Measurements from ENCODE around the gene TAF6.

Gene TAF6

DNA sequence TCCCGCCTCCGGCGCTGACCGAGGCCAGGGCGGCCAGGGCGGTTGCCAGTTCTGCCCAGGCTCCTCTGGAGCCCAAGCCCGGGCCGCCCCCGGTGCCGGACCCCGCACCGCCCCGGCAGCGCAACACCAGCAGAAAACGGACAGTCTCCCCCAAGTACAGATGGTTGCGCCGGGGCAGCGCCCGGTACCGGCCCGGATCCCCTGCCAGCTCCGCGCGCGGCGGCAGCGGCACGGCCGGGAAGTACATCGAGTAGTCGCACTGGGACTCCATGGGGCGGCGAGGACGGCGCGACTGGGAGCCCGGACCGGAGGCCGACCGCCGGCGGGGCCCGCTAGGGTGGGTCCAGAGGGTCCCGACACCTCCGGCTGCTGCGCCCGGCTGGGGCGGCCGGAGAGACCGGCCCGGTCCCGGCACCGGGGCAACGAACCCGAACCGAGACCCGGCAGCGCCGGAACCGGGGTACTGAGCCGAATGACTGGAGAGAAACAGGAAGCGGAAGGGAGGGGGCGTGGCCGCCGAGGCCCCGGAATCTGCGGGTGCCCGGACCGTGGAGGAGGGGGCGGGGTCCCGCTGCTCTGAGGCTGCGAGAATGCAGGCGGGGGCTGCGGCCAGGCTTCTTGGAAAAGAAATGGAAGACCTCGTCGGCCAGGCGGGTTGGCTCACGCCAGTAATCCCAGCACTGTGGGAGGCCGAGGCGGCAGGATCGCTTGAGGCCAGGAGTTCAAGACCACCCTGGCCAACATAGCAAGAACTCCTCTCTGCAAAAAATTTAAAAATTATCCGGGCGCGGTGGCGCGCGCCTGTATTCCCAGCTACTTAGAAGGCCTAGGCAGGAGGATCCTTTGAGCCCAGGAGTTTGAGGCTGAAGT is 39.3 kb upstream of the TAF6 start, which contains the start of gene TRAPPC14:
TSS of gene TRAPPC14 (minus strand) at position 495 of the 870 bp plus-strand sequence. CDS start at position 271, 224 bp downstream.
- peaks cover 26% of the 10 kb centered on the region for H3K4me1 ChIP-seq (ENCODE audit: control insufficient read depth, insufficient read depth, low read length, poor library complexity, severe bottlenecking)
- H3K36me3 ChIP-seq (ENCODE audit: control insufficient read depth, insufficient read depth, low read length), result peaks cover 29% of the 10 kb centered on the region
- H3K27me3 ChIP-seq (replicated peaks; ENCODE audit: control insufficient read depth, insufficient read depth, low read length, poor library complexity, severe bottlenecking), result no peaks in the 10 kb centered on the region
- H3K9me3 ChIP-seq (ENCODE audit: control insufficient read depth, low read length), result no peaks in the 10 kb centered on the region
- H3K27ac ChIP-seq (ENCODE audit: insufficient read depth, low read length, poor library complexity, severe bottlenecking), result peak within 1 kb of the TSS; percentile 89
- peak; percentile 72 to 87 (median 81) for DNase-seq
- peak within 1 kb of the TSS; percentile 96 for H3K4me3 ChIP-seq (ENCODE audit: insufficient read depth, low read depth, low read length, poor library complexity, severe bottlenecking)

DNA sequence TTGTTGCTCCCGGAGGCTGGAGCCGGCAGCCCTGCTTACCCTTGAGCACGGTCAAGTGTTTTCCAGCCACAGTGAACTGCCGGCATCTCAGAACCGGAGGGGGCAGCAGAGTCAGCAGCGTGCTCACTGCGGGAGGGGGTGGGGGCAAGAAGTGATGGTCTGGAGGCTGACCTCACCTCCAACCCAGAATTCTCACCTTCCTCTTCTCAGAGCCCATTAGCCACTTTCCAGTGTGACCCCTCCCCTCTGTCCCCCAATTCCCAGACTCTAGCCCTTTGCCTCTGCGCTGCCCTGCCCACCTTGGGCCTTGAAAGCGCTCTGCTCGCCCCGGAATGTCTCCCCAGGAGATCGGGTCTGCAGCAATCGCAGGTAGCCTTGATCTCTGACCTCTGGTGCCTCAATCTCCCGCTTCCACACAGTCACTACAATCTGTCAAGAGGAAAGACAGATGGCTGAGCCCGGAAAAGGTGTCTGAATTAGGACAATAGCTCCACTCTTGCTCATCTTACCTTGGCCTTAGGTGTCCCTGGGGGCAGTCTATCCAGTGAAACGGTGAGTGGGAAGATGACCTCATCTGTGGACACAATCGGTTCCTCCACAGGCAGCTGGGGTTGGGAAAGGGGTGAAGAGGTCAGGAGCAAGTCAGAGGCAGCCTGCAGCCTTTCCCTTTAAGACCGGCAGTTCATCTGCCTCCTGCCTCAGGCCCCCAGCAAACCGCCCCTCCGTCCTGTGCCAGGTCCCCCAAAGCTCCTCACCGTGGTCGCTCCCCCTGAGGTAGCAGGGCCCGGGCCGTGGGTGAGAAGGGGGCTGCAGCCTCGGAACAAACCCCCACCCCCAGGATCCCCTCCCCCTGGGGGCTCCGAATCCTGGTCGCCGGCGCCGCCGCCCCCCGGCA is 38.4 kb upstream of the TAF6 start:
- Histone ChIP-seq H3K27ac (ENCODE audit: insufficient read depth, low read length, poor library complexity, severe bottlenecking) (peak overlapping the region; percentile 89), H3K9me3 (ENCODE audit: control insufficient read depth, low read length) (no peaks in the 10 kb centered on the region), H3K4me1 (ENCODE audit: control insufficient read depth, insufficient read depth, low read length, poor library complexity, severe bottlenecking) (peaks cover 18% of the 10 kb centered on the region), H3K27me3 (replicated peaks; ENCODE audit: control insufficient read depth, insufficient read depth, low read length, poor library complexity, severe bottlenecking) (no peaks in the 10 kb centered on the region), H3K36me3 (ENCODE audit: control insufficient read depth, insufficient read depth, low read length) (peaks cover 34% of the 10 kb centered on the region), H3K4me3 (ENCODE audit: insufficient read depth, low read depth, low read length, poor library complexity, severe bottlenecking) (peak overlapping the region; percentile 96)
- no peak for DNase-seq

GRCh38 chr7:100157069-100157333 is 37.8 kb upstream of the TAF6 start:
- Histone ChIP-seq H3K9me3 (ENCODE audit: control insufficient read depth, low read length) (no peaks in the 10 kb centered on the region), H3K27me3 (replicated peaks; ENCODE audit: control insufficient read depth, insufficient read depth, low read length, poor library complexity, severe bottlenecking) (no peaks in the 10 kb centered on the region), H3K36me3 (ENCODE audit: control insufficient read depth, insufficient read depth, low read length) (peaks cover 34% of the 10 kb centered on the region), H3K4me3 (ENCODE audit: insufficient read depth, low read depth, low read length, poor library complexity, severe bottlenecking) (no peak overlapping the region), H3K4me1 (ENCODE audit: control insufficient read depth, insufficient read depth, low read length, poor library complexity, severe bottlenecking) (peaks cover 21% of the 10 kb centered on the region), H3K27ac (ENCODE audit: insufficient read depth, low read length, poor library complexity, severe bottlenecking) (peak overlapping the region; percentile 89)
- DNase-seq, result no peak

GRCh38 chr7:100156331-100157068 is 37.3 kb upstream of the TAF6 start:
- peak in 1 of 3 donors; percentile 12 for DNase-seq
- peaks cover 37% of the 10 kb centered on the region for H3K36me3 ChIP-seq (ENCODE audit: control insufficient read depth, insufficient read depth, low read length)
- no peaks in the 10 kb centered on the region for H3K27me3 ChIP-seq (replicated peaks; ENCODE audit: control insufficient read depth, insufficient read depth, low read length, poor library complexity, severe bottlenecking)
- peaks cover 21% of the 10 kb centered on the region for H3K4me1 ChIP-seq (ENCODE audit: control insufficient read depth, insufficient read depth, low read length, poor library complexity, severe bottlenecking)
- peak overlapping the region; percentile 89 for H3K27ac ChIP-seq (ENCODE audit: insufficient read depth, low read length, poor library complexity, severe bottlenecking)
- no peak overlapping the region for H3K4me3 ChIP-seq (ENCODE audit: insufficient read depth, low read depth, low read length, poor library complexity, severe bottlenecking)
- H3K9me3 ChIP-seq (ENCODE audit: control insufficient read depth, low read length), result no peaks in the 10 kb centered on the region

- Histone ChIP-seq H3K27ac (ENCODE audit: insufficient read depth, low read length, poor library complexity, severe bottlenecking) (peak overlapping the region; percentile 89), H3K9me3 (ENCODE audit: control insufficient read depth, low read length) (no peaks in the 10 kb centered on the region), H3K4me1 (ENCODE audit: control insufficient read depth, insufficient read depth, low read length, poor library complexity, severe bottlenecking) (peaks cover 21% of the 10 kb centered on the region), H3K36me3 (ENCODE audit: control insufficient read depth, insufficient read depth, low read length) (peaks cover 37% of the 10 kb centered on the region), H3K4me3 (ENCODE audit: insufficient read depth, low read depth, low read length, poor library complexity, severe bottlenecking) (no peak overlapping the region), H3K27me3 (replicated peaks; ENCODE audit: control insufficient read depth, insufficient read depth, low read length, poor library complexity, severe bottlenecking) (no peaks in the 10 kb centered on the region)
- no peak for DNase-seq
These were observed 36.6 kb upstream of the TAF6 start for GRCh38 chr7:100155553-100156317.

DNA sequence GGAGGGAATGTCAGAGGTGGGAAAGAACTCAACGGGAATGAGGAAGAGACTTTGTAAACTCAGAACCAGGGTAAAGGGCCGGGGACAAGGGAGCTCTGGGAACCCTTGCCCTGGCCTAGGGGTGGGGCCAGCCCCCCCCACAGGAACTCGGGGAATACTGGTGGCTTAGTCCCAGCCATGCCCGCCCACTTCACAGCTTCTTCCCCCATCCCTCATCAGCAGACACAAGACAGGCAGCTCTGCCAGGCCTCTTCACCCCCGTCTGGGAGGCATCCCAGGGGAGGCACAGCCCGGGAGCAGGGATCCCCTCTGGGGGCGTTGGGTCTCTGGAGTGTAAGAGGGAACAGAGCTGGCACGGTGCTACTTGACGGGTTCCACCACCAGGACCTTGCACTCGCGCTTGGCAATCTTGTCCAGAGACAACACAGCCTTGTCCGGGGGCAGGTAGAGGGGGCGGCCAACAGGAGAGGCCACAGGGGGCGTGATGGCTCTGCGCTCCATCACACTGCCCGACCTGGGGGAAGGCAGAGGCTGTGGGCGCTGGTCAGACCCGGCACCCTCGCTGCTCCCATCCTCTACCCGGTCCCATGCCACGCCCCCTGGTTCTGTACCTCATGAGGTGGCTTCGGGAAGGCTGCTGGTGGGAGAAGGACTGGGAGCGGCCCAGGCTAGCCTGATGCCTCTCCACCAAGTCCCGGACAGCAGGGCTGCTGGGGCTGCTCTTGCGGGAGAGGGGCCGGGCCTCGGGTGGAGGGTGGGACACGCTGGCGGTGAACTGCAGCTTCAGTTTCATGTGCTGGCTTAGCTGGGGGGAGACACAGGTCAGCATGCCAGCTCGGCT is 35.7 kb upstream of the TAF6 start:
- Histone ChIP-seq H3K4me1 (ENCODE audit: control insufficient read depth, insufficient read depth, low read length, poor library complexity, severe bottlenecking) (peaks cover 26% of the 10 kb centered on the region), H3K27ac (ENCODE audit: insufficient read depth, low read length, poor library complexity, severe bottlenecking) (no peak overlapping the region), H3K36me3 (ENCODE audit: control insufficient read depth, insufficient read depth, low read length) (peaks cover 37% of the 10 kb centered on the region), H3K4me3 (ENCODE audit: insufficient read depth, low read depth, low read length, poor library complexity, severe bottlenecking) (no peak overlapping the region), H3K9me3 (ENCODE audit: control insufficient read depth, low read length) (no peaks in the 10 kb centered on the region), H3K27me3 (replicated peaks; ENCODE audit: control insufficient read depth, insufficient read depth, low read length, poor library complexity, severe bottlenecking) (no peaks in the 10 kb centered on the region)
- no peak for DNase-seq

DNA sequence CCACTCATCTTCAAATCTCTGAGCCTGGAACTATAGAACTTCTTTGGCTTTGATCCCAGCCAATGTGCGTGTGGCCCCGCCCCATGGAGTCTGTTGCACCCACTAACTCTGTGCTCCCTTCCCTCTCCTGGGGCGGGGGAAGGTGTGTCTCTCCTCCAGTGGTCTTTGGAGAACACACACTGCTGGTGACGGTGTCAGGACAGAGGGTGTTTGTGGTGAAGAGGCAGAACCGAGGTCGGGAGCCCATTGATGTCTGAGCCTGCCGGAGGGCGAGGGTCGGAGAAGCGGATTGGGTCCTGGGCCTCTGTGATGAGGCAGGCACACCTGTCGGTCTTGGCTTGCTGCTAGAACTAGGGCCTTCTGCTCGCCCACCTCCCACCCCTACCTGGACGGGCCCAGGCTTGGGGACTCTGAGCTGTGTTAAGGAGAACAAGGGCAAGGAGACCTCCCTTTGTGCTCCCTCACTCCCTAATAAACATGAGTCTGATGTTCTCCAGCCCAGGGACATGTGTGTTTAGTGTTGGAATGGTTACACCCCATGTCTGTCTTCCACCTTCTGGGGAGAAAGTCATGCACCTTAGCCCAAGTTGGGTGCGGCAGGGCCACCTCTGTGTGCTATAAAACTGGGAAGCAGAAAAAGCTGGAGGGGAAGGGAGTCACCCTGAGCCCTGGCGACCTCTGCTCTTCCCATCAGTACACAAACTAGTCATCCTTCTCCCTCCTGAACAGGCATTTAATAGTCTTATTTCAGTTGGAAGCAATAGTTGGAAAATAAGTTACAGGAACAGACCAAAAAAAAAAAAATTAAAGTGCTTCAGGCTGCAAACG is 34.8 kb upstream of the TAF6 start:
- Histone ChIP-seq H3K36me3 (ENCODE audit: control insufficient read depth, insufficient read depth, low read length) (peaks cover 37% of the 10 kb centered on the region), H3K27ac (ENCODE audit: insufficient read depth, low read length, poor library complexity, severe bottlenecking) (no peak overlapping the region)

DNA sequence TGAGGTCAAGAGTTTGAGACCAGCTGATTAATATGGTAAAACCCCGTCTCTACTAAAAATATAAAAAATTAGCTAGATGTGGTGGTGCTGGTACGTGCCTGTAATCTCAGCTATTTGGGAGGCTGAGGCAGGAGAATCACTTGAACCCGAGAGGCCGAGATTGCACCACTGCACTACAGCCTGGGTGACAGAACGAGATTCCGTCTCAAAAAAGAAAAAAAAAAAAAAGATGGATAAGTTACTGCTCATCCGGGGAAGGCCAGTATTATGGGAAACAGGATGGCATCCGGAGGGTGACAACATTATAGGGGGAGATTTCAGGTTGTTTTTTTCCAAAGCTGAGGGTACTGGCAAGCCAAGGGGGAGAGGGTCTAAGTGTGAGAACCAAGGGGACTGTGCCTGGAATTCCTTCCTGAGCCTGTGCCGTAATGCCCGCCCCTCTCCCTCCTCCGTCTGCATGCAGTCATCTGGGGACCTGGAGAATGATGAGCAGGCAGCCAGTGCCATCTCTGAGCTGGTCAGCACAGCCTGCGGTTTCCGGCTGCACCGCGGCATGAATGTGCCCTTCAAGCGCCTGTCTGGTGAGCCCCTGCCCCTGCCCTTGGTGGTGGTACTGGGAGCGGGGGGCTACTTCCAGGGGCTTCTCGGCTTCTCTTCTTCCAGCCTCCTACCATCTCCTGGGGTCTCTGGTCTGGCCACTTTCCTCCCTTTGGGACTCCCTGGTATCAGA is 33.9 kb upstream of the TAF6 start:
- no peak overlapping the region for H3K27ac ChIP-seq (ENCODE audit: insufficient read depth, low read length, poor library complexity, severe bottlenecking)
- H3K4me3 ChIP-seq (ENCODE audit: insufficient read depth, low read depth, low read length, poor library complexity, severe bottlenecking), result no peak overlapping the region

More for the DNA sequence above, 34.8 kb upstream of the TAF6 start:
- Histone ChIP-seq H3K27me3 (replicated peaks; ENCODE audit: control insufficient read depth, insufficient read depth, low read length, poor library complexity, severe bottlenecking) (no peaks in the 10 kb centered on the region), H3K4me1 (ENCODE audit: control insufficient read depth, insufficient read depth, low read length, poor library complexity, severe bottlenecking) (peaks cover 29% of the 10 kb centered on the region), H3K4me3 (ENCODE audit: insufficient read depth, low read depth, low read length, poor library complexity, severe bottlenecking) (no peak overlapping the region), H3K9me3 (ENCODE audit: control insufficient read depth, low read length) (no peaks in the 10 kb centered on the region)
- DNase-seq, result no peak

More for the DNA sequence above, 33.9 kb upstream of the TAF6 start:
- Histone ChIP-seq H3K27me3 (replicated peaks; ENCODE audit: control insufficient read depth, insufficient read depth, low read length, poor library complexity, severe bottlenecking) (no peaks in the 10 kb centered on the region), H3K4me1 (ENCODE audit: control insufficient read depth, insufficient read depth, low read length, poor library complexity, severe bottlenecking) (peaks cover 26% of the 10 kb centered on the region), H3K9me3 (ENCODE audit: control insufficient read depth, low read length) (no peaks in the 10 kb centered on the region), H3K36me3 (ENCODE audit: control insufficient read depth, insufficient read depth, low read length) (peaks cover 37% of the 10 kb centered on the region)
- DNase-seq, result no peak
